ENCODE data around the gene CRISP1. TPM values are rescaled to one million over a fixed set of nuclear protein-coding genes. Genes with fewer than 3 reads are reported as not detected.

The CRISP1 gene
- total and polyA plus RNA-seq, 2 donors (not counting 1 experiment from before 2014, with no cell fraction given), result not detected

DNA sequence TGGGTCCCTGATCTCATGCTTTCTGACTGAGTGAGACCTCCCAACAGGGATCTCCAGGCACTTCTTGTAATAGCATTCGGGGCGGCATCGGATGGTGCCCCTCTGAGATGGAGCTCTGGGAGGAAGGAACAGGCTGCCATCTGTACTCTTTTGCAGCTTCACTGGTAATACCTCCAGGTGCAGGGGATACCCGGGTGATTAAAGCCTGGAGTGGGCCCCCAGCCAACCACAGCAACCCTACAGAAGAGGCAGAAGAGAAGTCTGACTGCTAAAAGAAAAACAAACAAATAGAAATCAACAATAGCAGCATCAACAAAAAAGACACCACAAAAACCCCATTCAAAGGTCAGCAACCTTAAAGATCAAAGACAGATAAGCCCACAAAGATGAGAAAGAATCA is 60.2 kb downstream of the CRISP1 start:
- Histone ChIP-seq H3K4me1 (ENCODE audit: control insufficient read depth in 2 of 2, insufficient read depth in 2 of 2, low read length in 2 of 2) (no peaks in the 10 kb centered on the region), H3K27ac (ENCODE audit: low read length in 2 of 2) (no peak overlapping the region), H4K20me1 (ENCODE audit: control insufficient read depth, insufficient read depth, low read length, poor library complexity, severe bottlenecking) (no peaks in the 10 kb centered on the region), H2AFZ (ENCODE audit: insufficient read depth, low read depth, low read length, poor library complexity, severe bottlenecking) (no peak overlapping the region), H3K27me3 (replicated peaks in 1 of 4; ENCODE audit: control extremely low read depth in 1 of 4, control insufficient read depth in 3 of 4, insufficient read depth in 4 of 4, low read length in 3 of 4) (no peaks in the 10 kb centered on the region), H3K79me2 (ENCODE audit: control insufficient read depth, insufficient read depth, low read length) (no peaks in the 10 kb centered on the region), H3K4me2 (replicated peaks; ENCODE audit: low read depth, low read length, poor library complexity, severe bottlenecking) (no peak overlapping the region), H3K36me3 (replicated peaks in 1 of 2; ENCODE audit: control extremely low read depth in 1 of 2, control insufficient read depth in 1 of 2, extremely low read depth in 1 of 2, insufficient read depth in 2 of 2, low read length in 1 of 2) (no peaks in the 10 kb centered on the region), H3K4me3 (ENCODE audit: control extremely low read depth in 1 of 5, extremely low read depth in 1 of 5, insufficient read depth in 1 of 5, low read depth in 2 of 5, low read length in 4 of 5) (no peak overlapping the region), H3K9me3 (ENCODE audit: control extremely low read depth in 1 of 3, control insufficient read depth in 2 of 3, insufficient read depth in 1 of 3, low read length in 2 of 3) (peaks cover 0 to 13% (median 0%) of the 10 kb centered on the region in 3 donors), H3K9ac (ENCODE audit: low read length) (no peak overlapping the region)
- no peak overlapping the region for H3K27ac Mint-ChIP-seq
- DNase-seq, result no peak
- 88% methylated on average over 4 of the region's 4 CpGs for WGBS (ENCODE audit: insufficient coverage)
- peaks cover 3% of the 10 kb centered on the region for H3K9me3 Mint-ChIP-seq (ENCODE audit: insufficient read depth)
- POLR2A ChIA-PET, result no interaction called here
- H3K4me3 Mint-ChIP-seq, result no peak overlapping the region
- intact Hi-C loops (cut with micrococcal nuclease), result no loop called here
- TF ChIP-seq EZH2 (IDR thresholded peaks at IDR 0.05; ENCODE audit: borderline replicate concordance, insufficient read depth, low read depth, low read length, poor library complexity, severe bottlenecking), result no peak
- no peak for TF ChIP-seq CTCF (IDR thresholded peaks at IDR 0.05)
- H3K27me3 Mint-ChIP-seq, result no peaks in the 10 kb centered on the region
- CTCF ChIA-PET, result no interaction called here
- no peaks in the 10 kb centered on the region for H3K4me1 Mint-ChIP-seq
- ATAC-seq (ENCODE audit: low read depth), result no peak

DNA sequence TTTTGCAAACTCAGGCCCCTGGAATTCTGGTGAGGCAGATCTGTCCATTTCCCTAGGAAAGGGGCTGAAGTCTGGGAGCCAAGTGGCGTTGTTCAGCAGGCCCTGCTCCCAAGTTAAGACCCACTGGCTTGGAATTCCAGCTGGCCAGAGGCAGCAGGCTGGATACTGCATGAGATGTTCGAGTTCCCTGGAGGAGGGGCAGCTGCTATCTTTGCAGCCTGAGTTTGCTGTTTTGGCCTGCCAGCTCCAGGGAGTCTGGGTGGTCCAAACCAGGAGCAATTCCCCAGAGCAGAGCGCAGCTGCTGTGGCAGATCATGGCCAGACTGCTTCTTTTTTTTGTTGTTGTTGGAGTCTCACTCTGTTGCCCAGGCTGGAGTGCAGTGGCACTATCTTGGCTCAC is 61.1 kb downstream of the CRISP1 start:
- TF ChIP-seq EZH2 (IDR thresholded peaks at IDR 0.05; ENCODE audit: borderline replicate concordance, insufficient read depth, low read depth, low read length, poor library complexity, severe bottlenecking), result no peak
- TF ChIP-seq CTCF (IDR thresholded peaks at IDR 0.05), result no peak
- Histone ChIP-seq H3K36me3 (replicated peaks in 1 of 2; ENCODE audit: control extremely low read depth in 1 of 2, control insufficient read depth in 1 of 2, extremely low read depth in 1 of 2, insufficient read depth in 2 of 2, low read length in 1 of 2) (no peaks in the 10 kb centered on the region), H3K9ac (ENCODE audit: low read length) (no peak overlapping the region), H3K9me3 (ENCODE audit: control extremely low read depth in 1 of 3, control insufficient read depth in 2 of 3, insufficient read depth in 1 of 3, low read length in 2 of 3) (peaks cover 0 to 13% (median 0%) of the 10 kb centered on the region in 3 donors), H4K20me1 (ENCODE audit: control insufficient read depth, insufficient read depth, low read length, poor library complexity, severe bottlenecking) (no peaks in the 10 kb centered on the region), H3K4me2 (replicated peaks; ENCODE audit: low read depth, low read length, poor library complexity, severe bottlenecking) (no peak overlapping the region), H3K27me3 (replicated peaks in 1 of 4; ENCODE audit: control extremely low read depth in 1 of 4, control insufficient read depth in 3 of 4, insufficient read depth in 4 of 4, low read length in 3 of 4) (no peaks in the 10 kb centered on the region), H3K4me3 (ENCODE audit: control extremely low read depth in 1 of 5, extremely low read depth in 1 of 5, insufficient read depth in 1 of 5, low read depth in 2 of 5, low read length in 4 of 5) (no peak overlapping the region), H2AFZ (ENCODE audit: insufficient read depth, low read depth, low read length, poor library complexity, severe bottlenecking) (no peak overlapping the region), H3K27ac (ENCODE audit: low read length in 2 of 2) (no peak overlapping the region), H3K79me2 (ENCODE audit: control insufficient read depth, insufficient read depth, low read length) (no peaks in the 10 kb centered on the region), H3K4me1 (ENCODE audit: control insufficient read depth in 2 of 2, insufficient read depth in 2 of 2, low read length in 2 of 2) (no peaks in the 10 kb centered on the region)
- no peak overlapping the region for H3K4me3 Mint-ChIP-seq
- POLR2A ChIA-PET, result no interaction called here
- WGBS (ENCODE audit: insufficient coverage), result 92% methylated on average over 3 of the region's 3 CpGs
- H3K9me3 Mint-ChIP-seq (ENCODE audit: insufficient read depth), result peaks cover 3% of the 10 kb centered on the region
- no peaks in the 10 kb centered on the region for H3K4me1 Mint-ChIP-seq
- DNase-seq (no peak), ATAC-seq (ENCODE audit: low read depth) (no peak)
- intact Hi-C loops (cut with micrococcal nuclease), result no loop called here
- H3K27me3 Mint-ChIP-seq, result no peaks in the 10 kb centered on the region
- CTCF ChIA-PET, result no interaction called here
- H3K27ac Mint-ChIP-seq, result no peak overlapping the region

All from B cell (primary cell).